ENCODE data around the gene SLC7A14. TPM values are rescaled to one million over a fixed set of nuclear protein-coding genes. Genes with fewer than 3 reads are reported as not detected.

The SLC7A14 gene
- total RNA-seq, 2 experiments from 2014 or later, result not detected

DNA sequence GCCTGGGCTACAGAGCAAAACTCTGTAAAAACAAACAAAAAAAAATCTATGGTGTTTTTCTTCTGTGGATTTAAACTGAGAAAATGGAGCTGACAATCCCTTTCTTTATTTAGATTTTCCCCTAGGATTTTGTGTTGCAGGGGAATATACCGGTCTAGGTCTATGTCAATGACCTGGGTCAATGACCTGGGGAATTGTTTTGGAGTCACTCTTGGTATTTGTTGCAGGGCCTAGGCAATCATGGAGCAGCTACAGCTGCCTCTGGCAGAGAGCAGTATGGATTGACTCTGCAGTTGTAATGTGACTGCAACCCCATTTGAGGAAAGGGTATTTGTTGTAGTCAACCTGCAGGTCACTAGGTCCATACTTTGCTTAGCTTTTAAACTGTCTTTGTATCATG is 37.6 kb upstream of the SLC7A14 start:
- H3K27ac ChIP-seq (ENCODE audit: low read depth in 1 of 2, low read length in 2 of 2), result no peak overlapping the region
- H3K36me3 Mint-ChIP-seq (ENCODE audit: low read depth), result no peaks in the 10 kb centered on the region
- H3K27ac Mint-ChIP-seq, result no peak overlapping the region
- ChIA-PET CTCF (no interaction called here), POLR2A (no interaction called here)
- no peak overlapping the region for H3K4me3 Mint-ChIP-seq
- H3K4me3 ChIP-seq (ENCODE audit: low read length), result no peak overlapping the region
- intact Hi-C loops (cut with DNase I, micrococcal nuclease), result no loop called here
- peaks cover 3 to 6% of the 10 kb centered on the region in 2 experiments for H3K27me3 ChIP-seq (ENCODE audit: control insufficient read depth in 1 of 2, insufficient read depth in 2 of 2, low read length in 2 of 2)
- H3K4me1 ChIP-seq (ENCODE audit: insufficient read depth, low read length), result no peaks in the 10 kb centered on the region
- no peaks in the 10 kb centered on the region for H3K36me3 ChIP-seq (ENCODE audit: insufficient read depth, low read length)
- H3K4me1 Mint-ChIP-seq (ENCODE audit: low read depth), result no peaks in the 10 kb centered on the region
- no peaks in the 10 kb centered on the region for H3K9me3 Mint-ChIP-seq
- DNase-seq (no peak), ATAC-seq (ENCODE audit: poor library complexity) (no peak)
- H3K27me3 Mint-ChIP-seq, result peaks cover 26% of the 10 kb centered on the region
- TF ChIP-seq, protein P1, sequence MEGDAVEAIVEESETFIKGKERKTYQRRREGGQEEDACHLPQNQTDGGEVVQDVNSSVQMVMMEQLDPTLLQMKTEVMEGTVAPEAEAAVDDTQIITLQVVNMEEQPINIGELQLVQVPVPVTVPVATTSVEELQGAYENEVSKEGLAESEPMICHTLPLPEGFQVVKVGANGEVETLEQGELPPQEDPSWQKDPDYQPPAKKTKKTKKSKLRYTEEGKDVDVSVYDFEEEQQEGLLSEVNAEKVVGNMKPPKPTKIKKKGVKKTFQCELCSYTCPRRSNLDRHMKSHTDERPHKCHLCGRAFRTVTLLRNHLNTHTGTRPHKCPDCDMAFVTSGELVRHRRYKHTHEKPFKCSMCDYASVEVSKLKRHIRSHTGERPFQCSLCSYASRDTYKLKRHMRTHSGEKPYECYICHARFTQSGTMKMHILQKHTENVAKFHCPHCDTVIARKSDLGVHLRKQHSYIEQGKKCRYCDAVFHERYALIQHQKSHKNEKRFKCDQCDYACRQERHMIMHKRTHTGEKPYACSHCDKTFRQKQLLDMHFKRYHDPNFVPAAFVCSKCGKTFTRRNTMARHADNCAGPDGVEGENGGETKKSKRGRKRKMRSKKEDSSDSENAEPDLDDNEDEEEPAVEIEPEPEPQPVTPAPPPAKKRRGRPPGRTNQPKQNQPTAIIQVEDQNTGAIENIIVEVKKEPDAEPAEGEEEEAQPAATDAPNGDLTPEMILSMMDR (IDR thresholded peaks at IDR 0.05), result no peak
- peaks cover 0 to 10% of the 10 kb centered on the region in 2 experiments for H3K9me3 ChIP-seq (ENCODE audit: control insufficient read depth in 1 of 2, insufficient read depth in 1 of 2, low read length in 2 of 2)

DNA sequence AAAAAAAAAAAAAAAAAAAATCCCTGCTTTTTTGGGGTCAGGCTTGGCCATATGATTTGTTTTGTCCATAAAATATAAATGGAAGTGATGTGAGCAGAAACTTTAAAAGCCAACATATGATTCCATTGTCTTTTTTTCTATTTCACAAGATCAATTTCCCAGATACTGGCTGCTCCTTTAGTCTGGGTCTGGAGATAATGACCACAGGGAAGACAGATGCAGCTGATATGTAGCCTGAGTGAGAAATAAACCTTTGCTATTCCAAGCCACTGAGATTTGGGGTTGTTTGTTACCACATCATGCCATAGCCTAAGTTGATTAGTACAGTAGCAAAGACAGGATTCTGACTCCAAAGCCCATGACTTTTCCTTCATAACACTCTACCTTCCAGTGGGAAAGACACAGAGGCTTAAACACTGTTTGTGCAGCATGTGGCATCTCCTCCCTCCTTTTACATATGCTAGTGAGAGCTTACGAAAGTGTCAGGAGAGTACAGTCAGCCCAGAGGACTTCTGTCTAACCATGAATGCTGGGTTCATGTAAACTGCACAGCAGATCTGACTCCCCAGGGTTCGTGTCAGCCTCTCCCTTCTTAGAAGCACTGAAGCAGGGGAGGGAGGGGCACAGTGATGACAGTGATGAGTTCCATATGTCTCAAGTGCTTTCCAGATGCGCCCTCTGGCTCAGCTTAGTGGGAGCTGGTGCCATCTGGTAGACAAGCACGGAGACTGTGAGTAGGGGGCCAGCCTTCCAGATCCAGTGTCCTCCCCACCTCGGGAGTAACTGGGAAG is 36.7 kb upstream of the SLC7A14 start:
- intact Hi-C loops (cut with DNase I, micrococcal nuclease), result no loop called here
- Mint-ChIP-seq H3K27ac (no peak overlapping the region), H3K27me3 (peaks cover 26% of the 10 kb centered on the region), H3K9me3 (no peaks in the 10 kb centered on the region), H3K4me3 (no peak overlapping the region), H3K4me1 (ENCODE audit: low read depth) (no peaks in the 10 kb centered on the region), H3K36me3 (ENCODE audit: low read depth) (no peaks in the 10 kb centered on the region)
- Histone ChIP-seq H3K4me3 (ENCODE audit: low read length) (no peak overlapping the region), H3K27me3 (ENCODE audit: control insufficient read depth in 1 of 2, insufficient read depth in 2 of 2, low read length in 2 of 2) (peaks cover 3 to 6% of the 10 kb centered on the region in 2 experiments), H3K4me1 (ENCODE audit: insufficient read depth, low read length) (no peaks in the 10 kb centered on the region), H3K9me3 (ENCODE audit: control insufficient read depth in 1 of 2, insufficient read depth in 1 of 2, low read length in 2 of 2) (peaks cover 0 to 10% of the 10 kb centered on the region in 2 experiments), H3K27ac (ENCODE audit: low read depth in 1 of 2, low read length in 2 of 2) (no peak overlapping the region), H3K36me3 (ENCODE audit: insufficient read depth, low read length) (no peaks in the 10 kb centered on the region)
- TF ChIP-seq, protein P1 (IDR thresholded peaks at IDR 0.05), result no peak
- DNase-seq (no peak), ATAC-seq (ENCODE audit: poor library complexity) (no peak)
- ChIA-PET POLR2A (no interaction called here), CTCF (no interaction called here)

DNA sequence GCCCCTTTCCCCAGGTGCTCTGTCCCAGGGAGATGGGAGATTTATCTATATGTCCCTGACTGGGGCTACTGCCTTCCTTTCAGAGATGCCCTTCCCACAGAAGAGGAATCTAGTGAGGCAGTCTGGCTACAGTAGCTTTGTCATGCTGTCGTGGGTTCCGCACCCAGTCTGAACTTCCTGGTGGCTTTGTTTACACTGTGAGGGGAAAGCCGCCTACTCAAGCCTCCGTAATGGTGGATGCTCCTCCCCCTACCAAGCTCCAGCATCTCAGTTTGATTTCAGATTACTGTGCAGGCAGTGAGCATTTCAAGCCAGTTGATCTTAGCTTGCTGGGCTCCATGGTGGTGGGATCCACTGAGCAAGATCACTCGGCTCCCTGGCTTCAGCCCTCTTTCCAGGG is 35.4 kb upstream of the SLC7A14 start:
- Histone ChIP-seq H3K27me3 (ENCODE audit: control insufficient read depth in 1 of 2, insufficient read depth in 2 of 2, low read length in 2 of 2) (peaks cover 3 to 6% of the 10 kb centered on the region in 2 experiments), H3K36me3 (ENCODE audit: insufficient read depth, low read length) (no peaks in the 10 kb centered on the region), H3K4me3 (ENCODE audit: low read length) (no peak overlapping the region), H3K27ac (ENCODE audit: low read depth in 1 of 2, low read length in 2 of 2) (no peak overlapping the region), H3K9me3 (ENCODE audit: control insufficient read depth in 1 of 2, insufficient read depth in 1 of 2, low read length in 2 of 2) (peaks cover 0 to 10% of the 10 kb centered on the region in 2 experiments), H3K4me1 (ENCODE audit: insufficient read depth, low read length) (no peaks in the 10 kb centered on the region)
- POLR2A ChIA-PET, result no interaction called here
- DNase-seq, result no peak
- Mint-ChIP-seq H3K4me3 (no peak overlapping the region), H3K9me3 (no peaks in the 10 kb centered on the region), H3K27me3 (peaks cover 21% of the 10 kb centered on the region), H3K27ac (no peak overlapping the region), H3K4me1 (ENCODE audit: low read depth) (no peaks in the 10 kb centered on the region), H3K36me3 (ENCODE audit: low read depth) (no peaks in the 10 kb centered on the region)
- TF ChIP-seq, protein P1 (IDR thresholded peaks at IDR 0.05), result no peak
- intact Hi-C loops (cut with DNase I, micrococcal nuclease), result no loop called here
- CTCF ChIA-PET, result no interaction called here
- no peak for ATAC-seq (ENCODE audit: poor library complexity)

Measured in CD4-positive, alpha-beta T cell (primary cell).